Measurements from ENCODE around the gene OTULIN. TPM values are rescaled to one million over a fixed set of nuclear protein-coding genes. Genes with fewer than 3 reads are reported as not detected.

Gene OTULIN
- total and polyA plus RNA-seq, 2 of the 13 experiments (the other 11 are each of a cell fraction or from before 2014, with no cell fraction given): 7.0 to 34.8 TPM

GRCh38 chr5:14741131-14741530 is 76.6 kb downstream of the OTULIN start:
- Histone ChIP-seq H3K27me3 (ENCODE audit: control insufficient read depth in 1 of 2, insufficient read depth in 2 of 2, low read length in 2 of 2) (no peaks in the 10 kb centered on the region), H2AFZ (ENCODE audit: low read length) (no peak overlapping the region), H3K36me3 (replicated peaks in 1 of 2; ENCODE audit: control insufficient read depth in 1 of 2, insufficient read depth in 2 of 2, low read length in 2 of 2) (peaks cover 1 to 33% of the 10 kb centered on the region in 2 experiments; a peak in 3 of 5 replicates), H3K4me3 (replicated peaks in 1 of 3; ENCODE audit: insufficient read depth in 1 of 3, low read depth in 2 of 3, low read length in 3 of 3) (no peak overlapping the region), H3K4me1 (ENCODE audit: insufficient read depth, low read length) (peaks cover 26% of the 10 kb centered on the region), H3K9ac (ENCODE audit: insufficient read depth, low read depth, low read length) (no peak overlapping the region), H3K79me2 (ENCODE audit: insufficient read depth, low read length) (no peaks in the 10 kb centered on the region), H4K20me1 (ENCODE audit: insufficient read depth, low read length) (no peaks in the 10 kb centered on the region), H3K9me3 (ENCODE audit: low read length) (no peaks in the 10 kb centered on the region), H3K27ac (ENCODE audit: extremely low read length, insufficient read depth, low read length) (no peak overlapping the region), H3K4me2 (ENCODE audit: low read depth, low read length) (no peak overlapping the region)
- BruUV-seq (replicated peaks): no TSS peak
- ATAC-seq: no peak
- ChIA-PET CTCF (ENCODE audit: low intra/inter-chr PET ratio, low total read pairs) (no interaction called here), POLR2A (no interaction called here)
- WGBS (ENCODE audit: low lambda C conversion rate): 92% methylated on average over 13 of the region's 13 CpGs
- no peak for TF ChIP-seq ZNF512 (CRISPR knock-in tag; IDR thresholded peaks at IDR 0.05)
- TF ChIP-seq MAFK (conservative IDR thresholded peaks at IDR 0.05 in 1 of 2, IDR thresholded peaks at IDR 0.05 in 1 of 2; ENCODE audit: low read length in 2 of 2): 0 out of 4 replicates have a peak, but pooled peaks of 1 of the 2 experiments have one; percentile 7
- no peak for DNase-seq (ENCODE audit: low spot score)
- no peak for FAIRE-seq
- in situ Hi-C loops (cut with HindIII; ENCODE audit: extremely low pct_ligation_motif_present, low pct_unique_long_range_greater_than_20kb) (no loop called here), intact Hi-C loops (cut with micrococcal nuclease; ENCODE audit: unreplicated experiment) (no loop called here)

GRCh38 chr5:14741801-14742440 is 77.4 kb downstream of the OTULIN start:
- no peaks in the 10 kb centered on the region for H3K79me2 ChIP-seq (ENCODE audit: insufficient read depth, low read length)
- H3K4me2 ChIP-seq (ENCODE audit: low read depth, low read length): no peak overlapping the region
- H3K4me1 ChIP-seq (ENCODE audit: insufficient read depth, low read length): peaks cover 26% of the 10 kb centered on the region
- H3K36me3 ChIP-seq (replicated peaks in 1 of 2; ENCODE audit: control insufficient read depth in 1 of 2, insufficient read depth in 2 of 2, low read length in 2 of 2): peaks cover 1 to 28% of the 10 kb centered on the region in 2 experiments; a peak in 3 of 5 replicates
- ChIA-PET CTCF (ENCODE audit: low intra/inter-chr PET ratio, low total read pairs) (no interaction called here), POLR2A (no interaction called here)
- no peaks in the 10 kb centered on the region for H3K27me3 ChIP-seq (ENCODE audit: control insufficient read depth in 1 of 2, insufficient read depth in 2 of 2, low read length in 2 of 2)
- WGBS (ENCODE audit: low lambda C conversion rate): 95% methylated on average over 6 of the region's 11 CpGs
- no peak for FAIRE-seq
- no peak overlapping the region for H2AFZ ChIP-seq (ENCODE audit: low read length)
- no peak for ATAC-seq
- TF ChIP-seq ZNF781 (CRISPR knock-in tag; IDR thresholded peaks at IDR 0.05; ENCODE audit: borderline replicate concordance, not compliant biosample characterization) (no peak), NR2F1 (CRISPR knock-in tag; IDR thresholded peaks at IDR 0.05) (no peak), BORCS8-MEF2B (CRISPR knock-in tag; IDR thresholded peaks at IDR 0.05) (no peak), NFATC3 (CRISPR knock-in tag; IDR thresholded peaks at IDR 0.05) (no peak), TFAP4 (IDR thresholded peaks at IDR 0.05; ENCODE audit: borderline replicate concordance, low read depth) (no peak)
- H4K20me1 ChIP-seq (ENCODE audit: insufficient read depth, low read length): no peaks in the 10 kb centered on the region
- no peak overlapping the region for H3K9ac ChIP-seq (ENCODE audit: insufficient read depth, low read depth, low read length)
- intact Hi-C loops (cut with micrococcal nuclease; ENCODE audit: unreplicated experiment): no loop called here
- no peak overlapping the region for H3K4me3 ChIP-seq (replicated peaks in 1 of 3; ENCODE audit: insufficient read depth in 1 of 3, low read depth in 2 of 3, low read length in 3 of 3)
- no peak overlapping the region for H3K27ac ChIP-seq (ENCODE audit: extremely low read length, insufficient read depth, low read length)
- in situ Hi-C loops (cut with HindIII; ENCODE audit: extremely low pct_ligation_motif_present, low pct_unique_long_range_greater_than_20kb): no loop called here
- BruUV-seq (replicated peaks): no TSS peak
- no peak for DNase-seq (ENCODE audit: low spot score)
- H3K9me3 ChIP-seq (ENCODE audit: low read length): no peaks in the 10 kb centered on the region

All from HepG2 (cell line).